MV-4-11 (cell line): ENCODE measurements around the gene ADAMTS16.
"Not testable (repeated sequence)": the region's sequence is repeated elsewhere in the genome, so short reads cannot be mapped to it uniquely, and the experiment has no call there.

Source experiments
- DNase-seq: peaks from one replicate; lab custom pipeline; 2025; lab: John Stamatoyannopoulos, UW

ADAMTS16 gene

GRCh38 chr5:5139777-5140478, at the start of gene ADAMTS16:
Gene ADAMTS16 (plus strand): TSS chr5:5140330. CDS start chr5:5140468, 138 bp downstream.
- no peak for DNase-seq

DNA sequence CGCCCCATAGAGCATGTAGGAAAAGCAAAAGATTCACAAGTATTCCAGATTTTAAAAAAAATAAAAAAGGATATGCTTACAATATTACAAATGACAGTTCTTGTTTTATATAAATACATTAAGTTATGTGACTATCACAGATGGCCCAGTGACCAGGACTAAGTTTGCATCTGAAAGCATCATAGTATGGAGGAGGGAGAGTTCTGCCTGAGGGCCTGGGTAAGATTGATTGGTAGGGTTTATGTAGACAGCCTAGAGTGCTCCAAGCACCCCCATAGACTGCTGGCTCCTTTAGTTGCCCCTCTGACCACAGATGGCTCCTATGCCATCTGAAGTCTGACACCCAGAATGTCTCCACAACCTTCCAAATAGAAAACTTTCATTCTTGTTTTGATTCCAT, 48.0 kb upstream of the ADAMTS16 start:
- no peak for DNase-seq

GRCh38 chr5:5100635-5101034, 39.5 kb upstream of the ADAMTS16 start:
- DNase-seq: no peak

DNA sequence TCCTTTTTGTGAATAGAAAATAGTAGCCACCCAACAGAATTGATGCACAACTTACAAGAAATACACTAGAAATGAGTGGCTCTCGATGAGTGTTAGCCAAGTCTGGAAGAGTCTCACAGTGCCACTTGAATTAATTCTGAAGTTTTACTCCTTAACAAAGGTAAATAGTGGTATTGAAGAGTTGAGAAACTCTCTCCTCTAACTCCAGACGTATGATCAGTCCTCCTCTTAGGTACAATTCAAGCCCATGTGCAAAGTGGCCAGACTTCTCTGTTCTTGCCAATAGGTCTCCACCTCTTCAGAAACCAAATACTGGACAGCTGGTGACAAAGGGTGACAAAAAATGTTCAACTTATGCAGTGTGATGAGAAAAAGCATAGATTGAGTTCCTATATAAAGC, 38.5 kb upstream of the ADAMTS16 start:
- DNase-seq: no peak

DNA sequence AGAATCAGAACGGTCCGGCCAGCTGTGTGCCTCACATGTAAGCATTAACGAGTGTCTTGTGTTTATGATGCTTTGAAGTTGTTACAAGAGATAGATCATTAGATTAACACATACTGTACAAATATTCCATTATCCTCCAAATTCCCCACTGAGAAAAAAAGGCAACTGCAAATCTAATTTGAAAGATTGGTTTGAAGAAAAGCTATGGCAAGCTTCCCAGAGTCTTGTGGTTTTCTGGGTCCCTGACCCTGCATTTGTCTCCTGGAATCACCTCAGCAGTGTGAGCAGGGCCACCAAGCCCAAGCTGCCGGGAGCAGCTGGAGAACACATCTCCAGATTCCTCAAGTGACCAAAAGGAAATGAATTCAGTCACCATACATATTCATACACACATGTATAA, 36.9 kb upstream of the ADAMTS16 start:
- no peak for DNase-seq

GRCh38 chr5:5104550-5104949, 35.6 kb upstream of the ADAMTS16 start:
- DNase-seq: no peak

GRCh38 chr5:5105531-5105930, 34.6 kb upstream of the ADAMTS16 start:
- DNase-seq: no peak

GRCh38 chr5:5116956-5117355, 23.2 kb upstream of the ADAMTS16 start:
- no peak for DNase-seq

DNA sequence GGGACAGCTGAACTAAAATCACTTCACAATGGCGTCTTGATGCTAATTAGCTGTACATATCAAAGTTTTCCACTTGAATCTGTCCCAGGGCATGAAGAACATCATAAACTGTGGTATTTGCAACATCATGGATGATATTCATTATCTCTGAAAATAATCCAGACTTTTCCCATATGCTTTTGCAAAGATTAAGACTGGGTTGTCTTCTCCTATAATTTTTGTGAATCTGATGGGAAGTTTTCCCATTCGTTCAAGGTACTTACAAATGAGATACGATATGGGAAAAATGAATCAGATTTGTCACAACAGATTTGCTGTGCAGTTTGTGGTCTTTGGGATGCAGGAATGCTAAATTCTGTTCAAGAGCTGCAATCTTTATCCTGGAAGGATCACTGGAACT, 17.4 kb upstream of the ADAMTS16 start:
- DNase-seq: no peak

- no peak for DNase-seq
Observed at GRCh38 chr5:5124231-5124630, 15.9 kb upstream of the ADAMTS16 start.

DNA sequence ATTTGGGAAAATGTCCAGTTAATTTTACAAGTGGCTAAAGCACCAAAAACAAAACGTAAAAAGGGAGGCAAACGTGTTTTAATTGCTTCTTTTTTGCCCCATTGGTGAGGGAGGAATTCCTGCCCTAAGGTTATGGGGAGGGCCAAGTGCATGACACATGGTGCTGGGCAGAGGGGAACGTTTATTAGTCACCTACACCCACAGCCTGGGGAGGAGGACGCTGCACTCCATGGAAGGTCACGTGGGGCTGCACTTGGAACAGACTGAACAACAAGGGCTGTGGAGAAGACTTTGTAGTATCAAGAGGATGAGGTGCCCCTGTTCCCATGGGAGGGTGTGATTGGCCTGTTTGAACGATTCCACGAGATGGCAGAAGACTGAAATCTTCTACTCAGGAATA, 13.7 kb upstream of the ADAMTS16 start:
- DNase-seq: no peak

- DNase-seq: no peak
Observed at GRCh38 chr5:5128766-5129165, 11.4 kb upstream of the ADAMTS16 start.

GRCh38 chr5:5132234-5132633, 7.9 kb upstream of the ADAMTS16 start:
- DNase-seq: peak; percentile 46

- DNase-seq: no peak
Observed at GRCh38 chr5:5132693-5133295, 7.3 kb upstream of the ADAMTS16 start.

DNA sequence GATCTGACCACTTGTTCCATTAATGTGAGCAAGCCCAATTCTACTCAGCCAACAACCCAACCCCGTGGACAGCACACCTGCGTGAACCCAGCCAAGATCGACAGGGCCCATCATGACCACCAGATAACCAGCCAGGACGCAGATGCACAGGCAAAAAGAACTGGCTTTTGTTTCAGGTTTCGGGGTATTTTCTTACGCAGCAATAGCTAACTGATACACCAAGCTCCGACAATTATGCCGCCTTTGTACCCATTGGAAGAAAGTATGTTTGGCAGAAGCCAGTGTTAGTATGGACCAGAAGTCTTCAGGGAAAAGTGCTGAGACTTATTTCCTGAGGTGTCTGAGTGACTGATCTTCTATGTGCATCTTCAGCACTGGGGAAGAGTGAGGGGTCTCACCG, 6.0 kb upstream of the ADAMTS16 start:
- DNase-seq: no peak

DNA sequence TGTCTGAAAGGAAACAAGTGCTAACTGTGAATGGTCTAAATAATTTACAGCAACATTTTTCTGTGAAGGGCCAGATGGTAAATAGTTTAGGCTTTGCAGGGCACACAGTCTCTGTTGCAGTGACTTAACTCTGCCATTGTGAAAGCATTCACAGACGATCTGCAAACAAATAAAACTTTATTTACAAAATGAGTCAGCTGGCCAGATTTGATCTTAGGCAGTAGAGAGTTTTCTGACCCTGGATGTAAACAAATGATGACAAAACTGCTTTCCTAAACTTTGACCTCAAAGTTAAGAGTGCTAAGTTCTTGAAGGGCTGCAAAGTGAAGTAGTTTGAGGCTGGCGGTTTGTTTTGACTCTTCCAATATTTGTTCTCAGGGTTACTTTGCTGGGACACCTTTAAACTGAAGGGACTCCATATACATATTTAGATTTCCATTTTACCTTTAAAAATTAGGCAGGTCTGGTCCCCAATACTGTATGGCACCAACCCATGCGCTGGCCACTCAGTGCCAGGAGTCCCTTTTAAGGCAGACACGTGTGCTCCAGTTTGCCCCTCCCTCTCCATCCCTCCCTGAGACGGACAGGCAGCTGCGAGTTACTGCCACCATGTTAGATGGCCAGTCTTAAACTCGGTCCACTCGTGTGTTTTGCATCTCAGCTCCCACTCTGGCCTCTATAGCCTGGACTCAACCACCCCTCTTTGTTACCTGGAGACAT, 4.0 kb upstream of the ADAMTS16 start:
- no peak for DNase-seq

- not testable (repeated sequence) for DNase-seq
Observed at GRCh38 chr5:5137851-5138250, 2.3 kb upstream of the ADAMTS16 start.

DNA sequence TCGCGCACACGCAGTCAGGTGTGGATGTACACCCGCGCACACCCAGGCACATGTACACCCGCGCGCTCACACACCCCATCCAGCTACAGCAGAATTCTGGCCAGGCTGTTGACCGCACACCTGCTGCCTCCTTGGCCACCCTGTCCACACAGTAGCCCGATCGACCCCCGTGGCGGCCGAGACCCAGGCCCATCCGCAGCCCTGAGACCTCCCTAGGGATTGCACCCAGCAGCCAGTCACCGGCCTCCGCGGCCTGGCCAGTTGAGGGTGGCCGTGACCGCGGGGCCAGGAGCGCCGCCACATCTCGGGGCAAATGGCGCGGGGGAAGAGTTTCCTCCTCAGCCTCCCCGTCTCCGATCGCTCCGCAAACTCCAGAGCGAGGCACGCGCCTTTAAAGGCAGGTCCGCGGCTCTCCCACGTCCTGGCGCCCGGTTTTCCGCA, 774 bp upstream of the ADAMTS16 start:
- no peak for DNase-seq

DNA sequence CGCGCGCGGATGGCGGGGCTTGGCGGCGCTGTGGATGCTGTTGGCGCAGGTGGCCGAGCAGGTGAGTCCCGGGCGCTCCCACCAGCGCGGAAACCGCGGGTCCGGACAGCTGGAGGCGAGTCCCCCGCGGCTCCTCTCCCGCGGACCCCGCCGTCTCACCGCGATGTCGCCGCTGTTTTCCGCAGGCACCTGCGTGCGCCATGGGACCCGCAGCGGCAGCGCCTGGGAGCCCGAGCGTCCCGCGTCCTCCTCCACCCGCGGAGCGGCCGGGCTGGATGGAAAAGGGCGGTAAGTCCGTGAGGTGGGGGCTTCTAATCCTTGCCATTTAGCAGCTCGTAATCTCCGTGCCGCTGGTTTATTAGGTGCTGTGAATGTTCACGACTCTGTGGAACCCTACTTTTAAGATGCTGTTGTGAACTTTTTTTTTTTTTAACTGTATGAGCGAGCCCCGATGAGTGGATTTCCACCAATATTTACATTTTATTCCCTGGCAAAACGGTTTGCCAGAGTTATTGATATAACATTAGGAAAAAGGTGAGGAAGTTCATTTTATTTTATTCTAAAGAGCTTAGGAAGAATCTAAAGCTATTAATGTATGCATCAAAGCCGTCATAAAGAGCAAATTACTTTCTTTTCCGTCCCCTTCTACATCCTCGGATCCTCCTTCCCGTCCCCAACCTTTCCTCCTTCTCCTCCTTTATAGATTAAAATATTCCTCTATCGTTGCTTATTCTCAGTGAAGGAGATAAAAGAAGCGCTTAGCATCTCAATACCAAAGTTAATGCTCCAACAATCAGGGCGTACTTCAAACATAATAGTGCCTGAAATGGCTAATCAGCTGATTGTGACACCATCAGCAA, 579 bp downstream of the ADAMTS16 start:
- DNase-seq: no peak

DNA sequence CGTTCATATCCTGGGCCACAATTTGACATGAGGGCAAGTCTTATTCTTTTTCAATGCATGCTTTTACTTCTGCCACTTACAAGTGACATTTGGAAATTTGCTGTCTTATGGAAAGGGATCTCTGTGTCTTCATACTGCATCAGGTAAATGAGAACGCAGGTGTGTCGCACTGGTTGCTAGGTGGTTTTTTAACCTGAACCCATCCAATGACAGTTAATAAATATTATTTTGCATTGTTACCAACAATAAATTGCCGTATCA, 1.1 kb downstream of the ADAMTS16 start:
- no peak for DNase-seq

GRCh38 chr5:5141625-5142525, 1.7 kb downstream of the ADAMTS16 start:
- DNase-seq: peak; percentile 46

DNA sequence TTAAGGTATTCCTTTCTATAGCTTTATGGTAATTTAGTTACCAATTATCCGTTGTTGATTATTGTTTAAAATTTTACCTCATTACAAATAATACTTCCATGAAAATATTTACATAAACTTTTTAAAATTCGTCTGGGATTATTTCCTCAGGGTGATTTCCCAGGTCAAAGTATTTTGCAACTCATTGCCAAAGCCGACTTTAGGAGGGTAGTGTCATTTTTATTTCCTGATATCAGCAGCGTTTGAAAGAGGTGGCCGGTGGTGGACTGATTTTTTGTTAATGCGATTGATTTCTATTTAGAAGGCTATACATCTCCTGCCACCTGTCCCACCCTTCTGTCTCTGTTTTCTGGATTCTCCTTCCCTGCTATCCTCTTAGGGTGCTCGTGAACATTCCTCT, 4.3 kb downstream of the ADAMTS16 start:
- no peak for DNase-seq
